OCI-M2 (cell line): ENCODE measurements around the gene DGCR8.

Source experiments
- DNase-seq: peaks from one replicate; lab custom pipeline; 2025; ENCODE audit not compliant: unreplicated experiment; lab: John Stamatoyannopoulos, UW

The DGCR8 gene

DNA sequence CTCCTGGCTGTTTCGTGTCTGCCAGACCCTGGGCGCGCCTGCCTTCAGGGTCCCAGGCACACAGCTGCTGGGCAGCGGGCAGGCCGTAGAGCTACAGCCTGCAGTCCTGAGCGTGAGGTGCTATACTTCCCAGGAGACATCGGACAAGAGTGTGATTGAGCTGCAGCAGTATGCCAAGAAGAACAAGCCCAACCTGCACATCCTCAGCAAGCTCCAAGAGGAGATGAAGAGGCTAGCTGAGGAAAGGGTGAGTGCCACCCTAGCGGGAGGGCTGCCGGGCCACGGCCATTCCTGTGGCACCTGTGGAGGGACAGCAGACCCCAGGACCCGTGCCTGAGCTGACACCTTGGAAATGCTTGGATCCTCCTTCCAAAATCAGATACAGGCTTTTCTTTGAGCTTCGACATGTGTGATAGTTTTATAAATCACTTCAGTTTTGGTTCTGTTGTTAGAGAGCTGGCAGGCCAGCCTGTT, 28.8 kb downstream of the DGCR8 start:
- DNase-seq: no peak

DNA sequence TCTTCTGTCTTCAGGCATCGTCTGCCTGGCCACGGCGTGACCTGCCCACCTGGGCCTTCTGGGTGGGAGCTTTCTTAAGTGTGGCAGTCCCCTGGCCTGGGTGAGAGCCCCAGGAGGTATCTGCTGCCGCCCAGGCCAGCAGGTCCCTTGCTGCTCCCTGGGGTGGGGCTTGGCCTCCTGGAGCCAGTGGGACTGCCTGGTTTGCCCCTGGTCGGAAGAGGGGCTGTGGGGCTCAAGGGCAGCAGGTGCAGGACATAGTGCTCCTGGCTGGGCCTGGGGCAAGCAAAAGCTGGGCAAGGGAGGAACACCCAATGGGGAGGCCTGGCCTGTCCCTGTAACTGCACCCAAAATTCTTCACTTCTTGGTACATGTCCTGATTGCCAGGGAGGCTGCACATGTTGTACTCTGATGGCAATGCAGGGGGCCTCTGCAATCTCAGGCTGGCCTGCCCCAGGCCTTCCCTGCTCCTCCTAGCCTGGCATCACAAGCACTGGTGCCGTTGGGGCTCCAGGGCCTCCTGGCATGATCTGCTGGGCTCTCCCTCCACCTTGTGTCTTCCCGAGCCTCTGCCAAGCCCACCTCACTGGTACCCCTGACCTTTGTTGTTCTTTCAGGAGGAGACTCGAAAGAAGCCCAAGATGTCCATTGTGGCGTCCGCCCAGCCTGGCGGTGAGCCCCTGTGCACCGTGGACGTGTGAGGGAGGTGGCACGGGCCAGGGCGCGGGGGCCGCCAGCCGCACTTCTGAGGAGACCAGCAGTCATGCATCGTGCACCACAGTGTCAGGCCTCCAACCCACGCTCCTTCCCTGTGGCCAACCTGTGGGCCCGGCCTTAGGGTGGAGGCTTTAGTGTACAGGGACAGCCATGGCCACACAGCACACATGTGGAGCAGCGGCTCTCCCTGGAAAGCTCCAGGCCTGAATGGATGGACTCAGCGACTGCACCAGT, 29.6 kb downstream of the DGCR8 start:
- no peak for DNase-seq

DNA sequence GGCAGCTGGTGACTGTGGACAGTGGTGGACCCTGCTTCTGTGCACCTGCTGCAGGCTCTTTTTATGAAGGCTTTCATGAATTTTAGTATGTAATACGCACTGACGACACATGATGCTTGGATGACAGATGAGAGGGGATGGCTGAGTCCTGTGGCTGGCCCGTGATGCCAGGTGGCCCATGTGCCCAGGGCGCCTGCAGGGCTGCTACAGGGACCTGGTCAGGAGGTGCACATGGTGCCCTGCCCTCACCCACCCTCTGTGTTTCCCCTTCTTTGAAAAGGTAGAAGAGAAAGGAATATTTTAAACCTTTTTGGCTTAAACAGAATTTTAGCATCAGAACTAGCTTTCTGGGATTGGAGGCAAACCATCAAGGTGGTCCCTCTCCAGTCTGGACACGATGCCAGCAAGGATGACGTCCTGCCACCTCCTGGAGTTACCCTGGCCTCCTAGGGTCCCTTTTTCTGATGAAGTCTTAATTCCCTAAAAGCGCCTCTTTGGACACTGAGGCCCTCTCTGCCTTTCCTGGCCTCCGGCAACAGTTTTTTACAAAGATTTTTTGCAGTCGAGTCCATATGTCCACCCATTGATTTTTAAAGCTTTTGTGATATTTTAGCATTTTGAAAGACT, 30.4 kb downstream of the DGCR8 start:
- no peak for DNase-seq

DNA sequence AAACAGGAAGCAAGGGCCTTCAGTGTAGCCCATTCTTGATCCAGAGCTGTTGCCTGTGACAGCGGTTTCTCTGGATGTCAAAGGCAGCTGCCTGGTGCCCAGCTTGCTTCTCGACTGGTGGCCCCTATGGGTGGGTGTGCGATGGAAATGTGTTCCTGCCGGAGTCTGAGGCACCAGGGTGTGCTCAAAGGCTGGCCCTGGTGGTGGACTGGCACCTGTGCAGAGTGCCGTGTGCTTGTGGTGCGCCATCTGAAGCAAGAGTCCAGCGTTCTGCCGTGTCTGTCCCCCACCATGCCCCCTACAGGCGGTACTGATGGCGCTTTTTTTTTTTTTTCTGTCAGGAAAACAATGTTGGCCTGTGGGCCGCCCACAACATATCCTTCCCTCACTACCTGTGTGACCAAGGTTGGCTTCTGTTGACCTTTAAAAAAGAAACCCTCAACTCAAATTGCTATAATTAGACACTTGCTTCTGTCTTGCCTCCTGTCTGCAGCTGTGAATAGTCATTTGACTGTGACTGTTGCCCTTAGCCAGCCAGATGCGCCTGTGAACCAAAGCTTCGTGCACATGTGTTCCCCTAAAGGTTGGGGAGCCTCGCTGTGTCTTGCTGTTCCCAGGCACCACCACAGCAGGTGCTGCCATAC, 31.1 kb downstream of the DGCR8 start:
- DNase-seq: no peak

DNA sequence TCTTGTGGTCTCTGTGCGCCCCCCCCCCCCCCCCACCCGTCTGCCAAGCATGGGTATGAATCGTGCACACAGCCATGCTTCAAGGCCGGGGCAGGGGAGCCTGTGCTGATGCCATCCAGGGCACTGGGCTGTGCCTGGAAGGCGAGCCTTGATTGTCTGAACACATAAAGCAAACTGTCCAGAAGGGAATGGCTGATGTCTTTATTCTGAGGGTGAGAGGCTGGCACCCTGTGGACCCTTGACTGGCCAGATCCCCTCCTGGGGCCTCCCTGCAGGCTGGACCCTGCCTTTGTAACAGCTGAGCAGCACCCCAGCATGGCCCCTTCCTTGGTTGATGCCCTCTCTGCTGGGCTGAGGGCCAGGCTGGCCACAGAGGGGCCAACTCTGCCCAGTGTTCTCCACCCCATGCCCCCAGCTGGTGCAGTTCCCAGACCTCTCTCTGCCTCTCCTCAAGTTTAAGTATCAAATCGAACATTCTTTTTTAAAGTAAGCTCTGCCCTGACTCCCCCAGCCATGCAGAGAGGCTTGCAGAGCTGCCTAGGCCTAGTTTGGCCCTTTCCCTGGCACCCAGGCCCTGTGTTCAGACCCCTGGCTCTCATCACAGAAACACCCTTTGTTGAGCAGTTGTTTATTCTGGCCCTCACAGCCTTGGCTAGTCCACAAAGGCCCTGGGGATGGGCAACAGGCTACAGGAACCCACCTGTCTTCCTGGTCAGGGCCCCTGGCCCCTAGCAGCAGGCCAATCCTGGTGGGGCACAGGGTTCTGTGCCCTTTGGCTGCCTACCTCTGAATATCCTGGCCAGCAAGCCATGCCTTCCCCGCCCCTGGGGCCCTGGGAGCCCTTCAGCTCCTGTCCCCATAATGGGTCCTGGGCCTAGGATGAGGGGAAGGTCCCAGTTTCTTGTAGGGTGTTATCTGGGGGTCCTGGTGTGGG, 31.9 kb downstream of the DGCR8 start:
- DNase-seq: no peak

DNA sequence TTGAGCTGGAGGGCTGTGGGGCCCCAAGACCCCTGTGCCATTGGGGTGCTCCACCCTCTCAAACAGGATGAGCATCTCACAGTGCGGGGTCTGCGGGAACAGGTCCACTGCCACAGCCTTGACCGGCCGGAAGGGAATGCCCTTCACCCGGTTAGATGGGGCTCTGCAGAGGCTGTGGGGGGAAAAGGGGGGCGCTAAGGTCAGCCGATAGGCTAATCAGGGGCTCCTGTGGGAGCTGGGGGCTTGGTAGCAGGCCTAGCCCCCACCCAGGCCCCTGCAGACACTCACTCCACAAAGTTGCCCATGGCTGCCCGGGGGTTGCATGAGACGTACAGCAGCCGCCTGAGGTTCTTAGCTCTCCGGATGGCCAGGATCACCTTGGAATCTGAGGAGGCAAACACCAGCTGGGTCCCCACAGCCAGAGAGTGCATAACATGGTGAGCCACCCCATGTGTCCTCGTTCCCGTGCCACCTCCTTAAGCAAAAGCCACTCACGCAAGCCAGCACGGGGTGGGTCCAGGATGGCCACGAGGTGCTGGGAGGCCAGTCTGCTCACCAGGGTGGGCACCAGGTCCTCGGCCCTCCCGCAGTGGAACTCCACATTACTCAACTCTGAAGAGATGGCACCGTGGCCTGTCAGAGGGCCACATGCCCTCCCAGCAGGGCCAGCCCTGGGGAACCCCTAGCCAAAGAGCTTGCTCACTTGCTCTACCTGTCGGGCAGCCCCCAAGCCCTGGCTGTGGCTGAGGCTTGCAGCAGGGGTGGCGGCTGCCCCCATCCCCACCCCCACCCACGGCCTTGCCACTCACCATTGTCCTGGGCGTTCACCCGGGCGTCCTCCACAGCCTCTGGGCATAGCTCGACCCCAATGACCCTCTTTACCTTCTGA, 32.8 kb downstream of the DGCR8 start:
- no peak for DNase-seq

DNA sequence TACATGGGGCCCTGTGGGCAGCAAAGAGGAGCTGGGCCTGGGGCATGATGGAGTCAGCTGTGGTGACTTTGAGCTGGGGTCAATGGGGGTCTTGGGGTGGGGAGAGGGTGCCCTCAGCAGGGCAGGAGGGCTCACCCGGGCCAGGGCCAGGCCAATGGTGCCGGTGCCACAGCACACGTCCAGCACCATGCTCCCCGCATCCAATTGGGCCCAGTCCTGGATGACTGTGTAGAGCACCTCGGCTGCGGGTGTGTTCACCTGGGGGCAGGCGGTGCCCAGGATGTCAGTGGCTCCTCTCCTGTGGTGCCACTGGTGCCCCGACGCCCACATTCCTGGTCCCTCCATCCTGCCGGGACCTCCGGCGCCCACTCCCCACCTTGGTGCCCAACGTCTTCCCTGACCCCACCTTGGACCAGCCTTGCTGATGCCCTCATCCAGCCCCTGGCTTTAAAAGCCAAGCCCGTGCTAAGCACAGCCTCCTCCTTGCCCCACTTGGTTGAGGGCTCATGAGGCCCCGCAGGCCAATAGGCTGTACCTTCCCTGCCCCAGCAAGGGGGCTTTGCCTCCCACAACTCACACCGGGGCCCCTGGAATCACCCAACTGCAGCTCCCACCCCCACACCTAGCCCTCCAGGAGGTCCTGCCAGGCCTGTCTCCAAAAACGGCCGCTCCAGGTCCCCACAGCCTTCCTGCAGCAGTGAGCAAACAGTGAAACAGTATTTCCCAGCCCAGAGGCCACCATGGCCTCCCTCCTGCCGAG, 33.7 kb downstream of the DGCR8 start:
- no peak for DNase-seq

DNA sequence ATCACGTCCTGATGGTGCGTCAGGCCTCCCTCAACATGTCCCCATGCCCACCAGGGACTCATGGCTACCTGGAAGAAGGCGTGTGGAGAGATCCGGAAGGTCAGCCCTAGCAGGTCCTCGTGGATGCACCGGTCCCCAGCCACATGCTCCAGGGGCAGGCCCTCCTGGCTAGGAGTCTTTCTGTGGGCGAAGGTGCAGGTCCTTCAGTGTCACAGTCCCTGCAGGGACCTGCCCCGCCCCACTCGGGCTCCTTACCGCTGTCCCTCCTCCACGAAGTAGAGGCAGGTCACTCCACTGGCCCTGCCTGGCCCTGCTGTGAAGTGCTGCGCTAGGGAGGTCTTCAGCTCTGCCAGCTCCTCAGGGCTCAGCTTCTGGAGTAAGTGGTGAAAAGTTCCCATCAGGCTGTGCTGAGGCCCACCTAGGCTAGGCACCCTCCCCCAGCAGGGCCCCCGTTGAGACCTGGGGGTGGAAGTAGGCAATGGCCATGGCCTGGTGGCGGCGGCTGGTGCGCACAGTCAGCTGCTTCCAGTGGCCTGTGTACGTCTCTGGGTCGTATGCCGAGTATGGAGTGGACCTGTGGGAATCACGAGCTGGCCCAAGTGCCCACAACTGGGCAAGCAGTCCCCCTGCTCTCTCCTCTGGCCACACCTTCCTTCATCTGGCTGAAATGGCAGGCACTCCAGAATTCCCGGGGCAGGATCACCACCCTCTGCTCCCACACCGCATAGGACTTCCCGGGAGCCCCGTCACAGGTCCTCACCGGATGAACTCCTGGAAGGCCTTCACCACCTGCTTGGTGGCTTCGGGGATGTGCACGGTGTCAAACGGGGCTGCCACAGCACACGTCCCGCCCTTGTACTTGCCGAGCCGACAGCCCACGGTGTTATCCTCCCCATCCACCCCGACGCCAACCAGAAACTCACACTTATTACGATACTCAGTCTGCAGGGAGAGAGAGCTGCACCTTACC, 34.8 kb downstream of the DGCR8 start:
- DNase-seq: no peak

DNA sequence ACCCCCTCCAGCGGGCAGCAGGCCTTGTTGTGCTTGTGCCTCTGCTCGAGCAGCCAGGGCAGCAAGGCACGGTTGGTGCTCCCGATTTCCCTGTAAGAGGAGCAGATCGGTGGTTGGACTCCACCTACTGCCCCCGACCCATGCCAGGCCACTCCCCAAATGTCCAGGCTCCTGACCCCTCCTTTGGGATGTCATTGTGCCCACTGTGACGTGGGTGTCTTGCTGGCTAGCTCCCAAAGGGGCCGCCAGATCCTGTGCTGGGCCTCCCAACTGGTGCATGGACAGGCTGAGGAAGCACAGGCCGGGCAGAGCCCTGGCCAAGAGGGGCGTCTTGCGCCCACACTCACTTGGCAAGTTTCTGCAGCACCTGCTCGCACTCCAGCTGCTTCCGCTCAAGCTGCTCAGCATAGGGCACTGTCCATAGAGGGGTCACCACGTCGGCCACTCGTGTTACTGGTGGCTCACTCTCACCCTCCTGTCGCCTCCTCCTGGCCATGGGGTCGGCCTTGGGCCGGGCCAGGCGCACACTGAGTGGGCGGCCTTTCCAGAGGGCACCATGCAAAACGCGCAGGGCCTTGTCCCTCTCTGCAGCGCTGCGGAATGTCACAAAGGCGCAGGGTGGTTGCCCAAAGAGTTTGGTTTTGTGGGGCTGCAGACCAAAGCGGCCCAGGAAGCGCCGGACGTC, 35.8 kb downstream of the DGCR8 start, which contains the start of gene RANBP1:
TSS of gene RANBP1 (plus strand) at position 414 of the 685 bp plus-strand sequence. CDS start at position 495, 81 bp downstream.
- DNase-seq: no peak

DNA sequence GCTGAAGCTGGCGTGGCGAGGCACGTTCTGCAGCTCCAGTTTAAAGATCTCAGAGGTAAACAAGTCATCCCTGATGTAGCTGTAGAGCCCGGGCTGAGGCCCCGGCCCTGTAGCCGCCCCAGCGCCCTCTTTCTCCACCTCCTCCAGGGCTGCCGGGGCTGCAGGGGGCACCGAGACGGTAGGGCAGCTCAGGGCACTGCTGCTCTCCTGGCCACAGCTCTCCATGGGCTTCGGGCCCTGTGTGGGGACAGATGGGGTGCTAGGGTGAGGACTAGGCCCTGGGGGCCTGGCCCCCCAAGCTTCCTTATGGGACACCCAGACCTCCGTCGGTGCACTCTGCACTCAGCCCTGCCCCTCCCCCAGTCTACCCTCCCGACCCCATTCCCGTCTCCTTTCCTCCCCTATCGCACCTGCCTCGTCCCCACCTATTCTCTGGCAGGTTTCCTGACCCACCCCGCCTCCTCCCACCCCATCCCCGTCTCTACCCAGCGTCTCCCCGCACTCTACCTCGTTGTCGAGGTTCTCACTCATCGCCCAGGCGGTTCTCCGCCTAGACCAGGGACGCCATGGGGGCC, 36.4 kb downstream of the DGCR8 start:
- no peak for DNase-seq

DNA sequence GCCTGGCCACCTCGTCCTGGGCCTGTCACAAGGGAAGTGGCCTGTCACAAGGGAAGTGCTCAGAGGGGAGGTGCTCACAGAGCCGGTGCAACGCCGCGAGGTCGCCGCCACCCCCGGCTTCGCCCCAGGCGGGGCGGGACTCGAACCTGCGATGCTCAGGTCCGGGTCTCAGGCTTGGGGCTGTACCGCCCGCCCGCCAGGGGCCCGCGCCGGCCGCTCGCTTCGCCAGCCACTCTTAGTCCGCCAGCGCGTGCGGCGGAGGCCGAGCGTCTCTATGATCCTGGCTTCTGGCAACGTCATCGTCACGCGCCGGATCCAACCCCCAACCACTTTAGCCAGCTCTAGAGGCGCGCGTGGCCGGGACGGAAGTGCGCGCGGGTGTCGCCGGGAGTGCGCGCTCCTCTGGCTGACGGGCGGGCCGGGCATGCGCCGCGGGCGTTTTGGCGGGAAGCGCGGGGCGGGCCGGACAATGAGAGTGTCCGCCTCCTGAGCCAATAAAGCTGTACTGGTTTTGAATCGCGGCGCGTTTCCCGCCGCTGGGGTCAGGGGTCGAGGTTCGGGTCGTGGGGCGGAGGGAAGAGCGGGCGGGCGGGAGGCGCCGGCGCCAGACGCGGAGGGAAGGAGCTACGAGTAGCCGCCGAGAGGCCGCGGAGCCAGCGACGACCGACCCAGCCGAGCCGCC, 37.1 kb downstream of the DGCR8 start, which contains the start of gene TRMT2A:
TSS of gene TRMT2A (minus strand) at position 276 of the 682 bp plus-strand sequence. CDS start 320 bp downstream, outside the sequence.
- DNase-seq: peak; percentile 58

DNA sequence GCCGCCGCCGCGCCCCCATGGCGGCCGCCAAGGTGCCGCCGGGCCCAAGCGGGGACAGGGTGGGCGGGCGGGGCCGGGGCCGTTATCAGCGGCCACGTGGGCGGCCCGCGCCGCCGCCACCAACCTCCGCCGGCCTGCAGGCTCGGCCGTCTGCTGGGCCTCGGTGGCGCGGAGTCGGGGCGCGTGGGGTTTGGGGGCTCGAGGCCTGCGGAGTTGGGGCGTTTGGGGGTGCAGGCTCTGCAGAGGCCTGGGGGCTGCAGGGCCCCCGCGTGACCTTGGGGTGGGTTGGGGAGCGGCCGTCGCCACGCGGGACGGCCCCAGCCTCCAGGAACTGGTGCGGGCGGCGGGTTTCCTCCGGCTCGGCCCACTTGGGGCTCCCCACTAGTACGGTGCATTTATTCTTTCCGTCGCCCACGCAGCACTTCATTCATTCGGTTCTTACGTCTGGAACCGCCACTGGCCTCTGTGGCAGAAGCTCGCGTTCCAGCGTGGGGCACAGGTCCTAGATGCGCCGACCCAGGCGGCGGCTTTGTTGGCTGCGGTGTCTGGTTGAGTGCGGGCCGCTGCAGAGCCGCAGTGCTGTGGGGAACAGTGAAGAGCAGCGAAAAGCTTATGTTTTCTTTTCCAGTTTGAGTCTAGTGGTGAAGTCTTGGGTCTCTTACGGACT, 37.7 kb downstream of the DGCR8 start:
- DNase-seq: no peak

DNA sequence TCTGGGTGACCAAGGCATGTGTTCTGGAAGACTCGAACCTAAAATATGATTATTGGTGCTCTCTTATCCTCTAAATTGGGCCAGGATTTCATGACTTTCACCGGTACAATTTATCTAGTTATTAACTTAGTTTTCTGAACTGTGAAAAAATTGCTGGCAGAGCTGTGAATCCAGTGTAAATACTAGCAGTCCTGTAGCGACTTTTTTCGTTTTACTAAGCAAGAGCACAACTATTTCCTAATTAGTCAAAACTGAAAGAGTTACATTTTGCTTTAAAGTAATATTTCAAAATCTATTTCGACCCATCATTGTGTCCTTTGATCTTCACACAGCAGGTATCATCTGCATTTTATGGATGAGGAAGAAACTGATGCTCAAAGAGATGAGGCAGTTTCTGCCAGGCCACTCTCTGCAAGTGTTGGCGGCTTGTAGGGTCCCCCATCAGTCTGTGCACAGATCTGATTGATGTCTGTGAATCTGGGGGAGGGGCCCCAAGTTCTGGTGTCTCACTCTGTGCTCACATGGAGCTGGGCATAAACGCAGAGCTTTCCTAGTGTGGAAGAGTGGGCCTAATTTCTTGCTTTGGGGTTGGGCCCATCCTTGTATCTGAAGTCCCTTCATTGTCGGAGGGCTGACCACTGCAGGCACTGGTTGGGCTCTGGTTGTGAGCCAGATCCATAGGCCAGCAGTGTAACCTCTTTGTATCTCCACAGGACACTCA, 38.4 kb downstream of the DGCR8 start:
- no peak for DNase-seq

DNA sequence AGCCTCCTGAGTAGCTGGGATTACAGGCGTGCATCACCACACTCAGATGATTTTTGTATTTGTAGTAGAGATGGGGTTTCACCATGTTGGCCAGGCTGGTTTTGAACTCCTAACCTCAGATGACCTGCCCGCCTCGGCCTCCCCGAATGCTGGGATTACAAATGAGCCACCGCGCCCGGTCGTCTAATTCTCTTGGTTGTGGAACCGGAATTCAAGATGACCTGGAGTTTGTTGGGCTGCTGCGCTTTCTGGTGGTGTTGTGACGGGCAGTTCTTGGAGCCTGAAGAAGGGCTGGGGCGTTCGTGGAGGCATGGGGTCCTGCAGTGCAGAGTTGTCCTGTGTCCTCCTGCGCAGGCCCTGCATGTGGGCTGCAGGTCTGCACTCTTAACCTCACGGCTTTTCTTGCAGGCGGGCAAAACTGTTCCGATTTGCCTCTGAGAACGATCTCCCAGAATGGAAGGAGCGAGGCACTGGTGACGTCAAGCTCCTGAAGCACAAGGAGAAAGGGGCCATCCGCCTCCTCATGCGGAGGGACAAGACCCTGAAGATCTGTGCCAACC, 41.9 kb downstream of the DGCR8 start:
- DNase-seq: no peak
